NCI-H2171 (cell line): Measurements from ENCODE around the gene ANGPTL2.

Experiments
- DNase-seq: peaks from one replicate; lab custom pipeline; 2025; lab: John Stamatoyannopoulos, UW

The ANGPTL2 gene

DNA sequence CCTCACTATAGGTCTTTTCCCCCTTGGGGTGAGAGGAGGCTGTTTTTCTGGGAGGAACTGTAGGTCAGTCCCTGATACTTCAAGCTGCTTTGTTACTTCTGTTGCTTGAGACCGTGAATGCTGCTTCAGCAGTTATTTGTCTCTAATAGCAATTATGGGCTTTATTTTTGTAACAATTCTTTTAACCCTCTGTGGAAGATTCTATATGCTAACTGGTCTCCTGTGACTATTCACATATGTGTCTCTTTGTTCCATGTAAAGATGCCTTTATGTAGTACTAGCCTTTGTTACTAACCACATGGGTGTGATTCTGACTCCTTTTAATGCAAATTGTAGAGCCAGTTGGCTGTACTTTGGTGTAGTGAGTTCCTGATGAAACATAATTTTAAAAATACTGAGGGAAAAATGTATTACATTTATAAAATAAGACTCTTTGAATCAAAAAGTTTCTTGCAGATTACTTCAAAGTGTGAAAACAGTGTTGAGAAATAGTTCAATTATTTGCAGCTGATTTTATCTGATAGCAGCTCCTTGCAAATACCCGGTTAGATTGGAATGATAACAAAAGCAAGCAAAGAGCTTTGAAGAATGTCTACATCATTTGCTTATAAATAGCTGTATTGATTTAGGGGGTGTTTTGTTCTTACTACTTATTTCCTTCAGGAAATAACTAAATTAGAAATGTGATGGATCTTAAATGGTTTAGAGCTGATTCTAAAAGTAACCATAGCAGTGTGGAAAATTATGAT is 46.6 kb downstream of the ANGPTL2 start:
- DNase-seq: no peak

- no peak for DNase-seq
Observed at GRCh38 chr9:127074561-127075548, 47.6 kb downstream of the ANGPTL2 start.

DNA sequence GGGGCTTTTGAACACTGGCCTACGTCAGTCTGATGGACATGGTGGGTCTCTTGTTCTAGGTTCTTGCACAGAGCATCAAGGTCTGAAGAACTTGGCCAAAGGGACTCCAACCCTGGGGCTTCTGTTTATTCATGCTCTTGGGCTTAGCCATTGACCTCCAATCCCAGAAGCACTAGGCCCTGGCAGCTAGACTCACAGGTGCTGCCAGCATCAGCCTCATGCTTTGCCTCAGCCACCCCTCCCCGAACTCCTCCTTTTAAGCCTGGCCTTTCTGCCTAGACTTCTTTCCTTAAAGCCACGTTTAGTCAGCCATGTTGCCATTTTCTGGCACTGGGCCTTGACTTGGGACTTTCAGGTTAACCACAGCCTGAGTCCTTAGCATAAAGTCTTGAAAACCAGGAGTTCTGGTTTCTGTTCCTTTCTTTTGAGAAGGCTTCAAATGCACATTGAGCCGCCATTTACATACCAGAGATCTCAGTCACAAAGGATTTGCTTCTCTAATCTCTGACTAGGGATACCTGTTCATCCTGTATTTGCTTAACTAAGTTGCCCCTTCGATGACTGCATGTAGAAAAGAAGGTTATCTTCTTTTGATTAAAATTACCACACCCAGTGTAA is 54.7 kb downstream of the ANGPTL2 start:
- DNase-seq: no peak

GRCh38 chr9:127066851-127067136 is 55.6 kb downstream of the ANGPTL2 start:
- no peak for DNase-seq

DNA sequence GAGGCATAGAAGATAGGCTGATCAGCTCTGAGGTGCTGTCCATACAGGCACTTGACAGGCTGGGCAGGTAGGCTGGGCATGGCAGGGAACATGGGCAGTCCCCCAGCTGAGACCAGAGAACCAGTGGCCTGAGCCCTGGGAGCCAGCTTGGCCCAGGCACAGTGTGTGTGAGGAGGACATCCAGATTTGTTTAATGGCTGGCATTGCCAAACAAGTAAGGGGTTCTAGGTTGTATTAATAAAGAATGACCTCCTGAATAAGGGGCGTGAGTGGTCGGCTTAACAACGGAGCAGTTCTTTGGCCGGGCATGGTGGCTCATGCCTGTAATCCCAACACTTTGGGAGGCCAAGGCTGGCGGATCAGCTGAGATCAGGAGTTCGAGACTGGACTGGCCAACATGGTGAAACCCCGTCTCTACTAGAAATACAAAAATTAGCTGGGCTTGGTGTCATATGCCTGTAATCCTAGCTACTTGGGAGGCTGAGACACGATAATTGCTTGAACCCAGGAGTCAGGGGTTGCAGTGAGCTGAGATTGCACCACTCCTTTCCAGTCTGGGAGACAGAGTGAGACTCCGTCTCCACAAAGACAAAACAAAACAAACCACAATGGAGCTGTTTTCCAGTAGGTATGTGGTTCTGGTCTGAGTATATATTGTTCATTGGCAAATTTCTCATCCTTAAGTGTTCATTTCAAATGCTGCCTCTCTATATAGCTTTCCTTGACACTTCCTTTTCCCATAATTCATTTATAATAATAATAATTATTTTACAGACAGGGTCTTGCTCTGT is 56.2 kb downstream of the ANGPTL2 start:
- no peak for DNase-seq

GRCh38 chr9:127065592-127065991 is 56.8 kb downstream of the ANGPTL2 start:
- no peak for DNase-seq

DNA sequence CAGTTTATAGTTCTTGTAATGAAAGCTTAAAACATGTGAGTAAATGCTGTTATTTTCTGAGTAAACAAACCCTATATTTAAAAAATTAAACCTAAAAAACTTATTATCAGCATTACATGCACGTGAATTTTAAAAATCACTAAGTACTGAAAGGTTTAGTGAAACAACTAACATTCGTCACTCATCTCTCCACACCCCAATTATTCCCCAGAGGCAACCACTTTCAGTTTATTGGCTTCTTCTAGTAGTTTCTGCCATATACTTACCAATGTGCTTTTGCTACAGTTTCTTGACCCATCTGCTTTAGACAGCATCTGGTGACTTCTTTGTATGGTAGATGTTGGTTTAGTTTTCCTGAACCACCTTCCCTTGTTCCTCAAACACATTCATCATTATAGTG is 58.1 kb downstream of the ANGPTL2 start:
- no peak for DNase-seq

DNA sequence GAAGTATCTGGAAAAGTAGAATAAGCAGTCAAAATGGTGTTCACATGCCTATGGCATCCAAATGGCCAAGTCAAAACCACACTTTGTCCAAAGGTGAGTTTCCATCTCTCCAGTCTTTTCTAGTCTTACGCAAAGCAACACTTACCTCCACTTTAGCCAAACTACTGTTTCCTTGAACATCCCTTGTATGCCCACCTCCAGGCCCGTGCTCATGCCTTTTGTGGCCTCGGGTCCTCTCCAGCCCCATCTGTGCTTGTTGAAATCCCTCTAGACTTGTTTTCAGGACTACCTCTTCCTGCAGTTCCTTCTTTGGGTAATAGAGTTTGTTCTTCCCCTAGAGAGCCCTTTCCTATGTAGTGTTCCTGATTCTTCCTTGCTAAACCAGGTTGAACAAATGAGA is 61.0 kb downstream of the ANGPTL2 start:
- DNase-seq: no peak

- no peak for DNase-seq
Observed at GRCh38 chr9:127059765-127060361, 62.6 kb downstream of the ANGPTL2 start.

GRCh38 chr9:127059030-127059429 is 63.4 kb downstream of the ANGPTL2 start:
- no peak for DNase-seq

DNA sequence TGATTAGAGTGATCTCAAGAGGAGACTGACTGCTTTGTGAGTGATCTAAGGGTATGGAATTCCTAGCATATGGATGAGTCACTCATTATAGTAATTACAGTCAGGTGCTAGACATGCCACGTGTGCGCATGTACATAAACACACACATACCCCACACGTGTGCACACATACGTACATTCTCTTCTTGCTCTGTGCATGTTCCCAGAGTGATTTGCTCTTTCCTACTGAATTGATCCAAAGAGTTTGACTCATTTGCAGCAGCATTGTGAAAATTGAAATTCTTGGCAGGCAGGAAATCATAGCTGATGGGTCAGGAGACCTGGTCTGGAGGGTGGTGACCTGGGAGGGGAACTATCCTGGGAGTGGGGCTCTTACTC is 63.8 kb downstream of the ANGPTL2 start:
- no peak for DNase-seq

- DNase-seq: peak; percentile 77
Observed at GRCh38 chr9:127058011-127058644, 64.3 kb downstream of the ANGPTL2 start.

- DNase-seq: no peak
Observed at GRCh38 chr9:127056446-127056845, 66.0 kb downstream of the ANGPTL2 start.

- DNase-seq: no peak
Observed at GRCh38 chr9:127055745-127056402, 66.6 kb downstream of the ANGPTL2 start.

DNA sequence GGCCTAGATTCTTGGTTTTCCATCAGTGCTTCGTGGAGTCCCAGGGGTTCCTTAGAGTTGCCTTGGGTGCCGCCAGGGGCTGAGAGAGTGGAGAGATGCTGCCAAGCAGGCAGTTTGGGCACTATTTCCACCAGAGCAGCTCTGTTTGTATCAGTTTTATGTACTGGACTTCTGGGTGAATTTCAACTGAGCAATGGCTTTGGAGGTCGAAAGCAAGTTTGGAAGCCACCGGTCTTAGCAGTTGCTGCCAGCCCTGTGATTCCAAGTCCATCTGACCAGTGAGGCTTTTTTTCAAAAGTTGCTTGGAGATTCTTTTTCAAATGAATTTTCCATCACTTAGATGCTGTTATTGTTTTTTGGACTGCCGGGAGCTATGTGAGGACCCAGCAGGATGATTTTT is 68.5 kb downstream of the ANGPTL2 start:
- DNase-seq: no peak

DNA sequence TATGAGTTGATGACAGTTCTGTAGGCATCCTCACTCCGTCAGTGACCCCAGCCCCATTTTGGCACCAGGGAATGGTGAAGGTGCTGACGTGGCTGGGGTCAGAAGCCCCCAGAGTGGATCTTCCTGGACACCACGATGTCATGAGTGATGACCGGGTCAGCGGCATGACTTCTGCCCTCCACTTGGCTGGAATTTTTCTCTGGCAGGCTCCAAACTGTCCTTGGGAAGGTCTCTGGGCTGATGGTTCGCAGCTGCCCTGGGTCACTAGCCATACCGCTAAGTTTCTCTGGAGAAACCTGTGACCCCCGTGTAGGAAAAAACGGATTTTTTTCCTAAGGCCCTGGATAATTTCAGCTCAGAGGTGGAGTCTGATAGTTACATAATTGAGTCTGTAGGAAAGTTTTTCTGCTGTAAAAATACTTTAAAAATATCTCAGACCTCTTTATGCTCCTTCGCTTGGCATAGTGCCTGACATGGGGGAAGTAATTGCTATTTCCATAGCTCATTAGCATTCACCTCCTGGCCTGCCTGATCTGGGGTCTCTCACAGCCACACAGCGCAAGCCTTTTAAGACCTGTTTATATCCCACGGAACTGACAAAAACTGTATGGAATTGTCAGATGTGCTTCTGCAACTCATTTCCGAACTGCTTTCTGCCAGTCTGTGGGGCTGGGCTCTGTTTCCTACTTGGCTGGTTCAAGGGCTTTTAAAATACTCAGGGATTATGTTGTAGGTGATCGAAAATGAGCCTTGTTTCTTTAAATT is 69.2 kb downstream of the ANGPTL2 start:
- DNase-seq: no peak

DNA sequence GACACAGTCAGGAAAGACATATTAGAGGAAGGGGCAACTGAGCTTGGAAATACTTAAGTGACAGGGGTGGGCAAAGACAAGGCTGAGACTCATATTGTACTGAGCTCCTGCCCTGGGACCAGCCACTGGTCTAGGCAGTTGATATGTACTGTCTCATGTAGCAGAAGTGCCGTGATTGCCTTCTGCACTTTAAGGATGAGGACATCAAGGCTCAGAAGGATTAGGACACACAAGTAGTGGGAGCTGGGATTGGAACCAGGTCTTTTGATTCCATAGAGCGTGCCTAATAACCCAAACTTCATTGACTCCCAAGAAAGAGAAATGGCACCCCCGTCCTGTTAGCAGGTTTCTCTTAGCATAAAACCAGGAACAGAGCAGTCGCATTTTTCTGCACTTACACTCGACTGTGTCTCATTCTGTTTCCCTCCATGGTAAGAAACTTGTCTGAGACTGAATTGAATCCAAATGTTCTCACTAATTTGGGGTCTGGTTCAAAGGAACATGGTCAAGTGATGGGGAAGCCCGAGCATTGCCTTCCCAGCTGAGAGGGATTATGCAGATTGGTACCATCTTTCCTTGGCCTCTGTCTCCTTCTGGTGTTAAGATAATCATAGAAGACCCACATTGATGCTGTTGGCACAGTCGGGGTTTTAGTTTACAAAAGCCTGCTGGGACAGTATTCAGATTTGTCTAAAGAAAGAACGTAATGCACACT is 70.4 kb downstream of the ANGPTL2 start:
- DNase-seq: no peak

GRCh38 chr9:127050591-127051001 is 71.8 kb downstream of the ANGPTL2 start:
- no peak for DNase-seq

- no peak for DNase-seq
Observed at GRCh38 chr9:127050152-127050551, 72.3 kb downstream of the ANGPTL2 start.
